Mesothelial cell of epicardium (in vitro differentiated cells): Measurements from ENCODE around the gene TARBP1. TPM values are rescaled to one million over a fixed set of nuclear protein-coding genes. Genes with fewer than 3 reads are reported as not detected.
"Not testable (repeated sequence)": the region's sequence is repeated elsewhere in the genome, so short reads cannot be mapped to it uniquely, and the experiment has no call there.

Experiments used
- DNase-seq, 2 experiments: peaks; one replicate each; pipeline ENCODE4 v3.0.0; 2021; ENCODE audit warnings: low spot score in 2 of 2; ENCODE audit not compliant: unreplicated experiment in 2 of 2
- H3K27ac Mint-ChIP-seq: 2 replicates; pipeline ENCODE4 v1.8.0; 2021; ENCODE audit warnings: mixed read lengths
- H3K27me3 Mint-ChIP-seq: 2 replicates; pipeline ENCODE4 v1.8.0; 2021; ENCODE audit warnings: low read depth, mixed read lengths
- H3K36me3 Mint-ChIP-seq: 2 replicates; pipeline ENCODE4 v1.8.0; 2021; ENCODE audit warnings: mixed read lengths
- H3K4me1 Mint-ChIP-seq: 2 replicates; pipeline ENCODE4 v1.8.0; 2021; ENCODE audit warnings: mixed read lengths
- H3K4me3 Mint-ChIP-seq: 2 replicates; pipeline ENCODE4 v1.8.0; 2021; ENCODE audit warnings: mild to moderate bottlenecking, moderate library complexity, mixed read lengths
- H3K9me3 Mint-ChIP-seq: 2 replicates; pipeline ENCODE4 v1.8.0; 2021; ENCODE audit warnings: mixed read lengths
- total RNA-seq: library from RNA; stranded (reverse); gene quantifications from 3 replicates; pipeline ENCODE4 v1.2.1, GENCODE V29; 2021
- TF ChIP-seq, protein P1 (sequence below): fragments of 200-600 bp; sonication (generic); IDR thresholded peaks from one replicate; pipeline ENCODE4 v1.5.0; 2021; ENCODE audit warnings: antibody characterized with exemption; ENCODE audit not compliant: unreplicated experiment

The TARBP1 gene
- total RNA-seq, 1 donor from 2014 or later: 66.1 TPM

DNA sequence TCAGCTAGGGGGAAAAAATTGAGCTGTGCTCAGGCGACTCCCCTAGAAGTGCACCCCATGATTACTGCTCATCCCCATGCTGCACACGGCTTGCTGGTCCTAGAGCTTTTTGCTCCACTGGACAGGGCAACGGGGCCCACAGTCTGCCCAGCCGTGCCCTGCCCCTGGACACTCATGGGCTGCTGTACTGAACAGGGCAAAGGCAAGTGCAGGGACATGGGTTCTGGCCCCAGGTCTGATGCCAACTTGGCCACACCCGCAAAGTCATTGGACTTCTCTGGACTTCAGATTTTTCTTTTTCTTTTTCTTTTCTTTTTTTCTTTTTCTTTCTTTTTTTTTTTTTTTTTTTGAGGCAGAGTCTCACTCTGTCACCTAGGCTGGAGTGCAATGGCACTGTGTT lies 42.9 kb upstream of the TARBP1 start:
- no peak for DNase-seq
- H3K4me1 Mint-ChIP-seq: peaks cover 8% of the 10 kb centered on the region

DNA sequence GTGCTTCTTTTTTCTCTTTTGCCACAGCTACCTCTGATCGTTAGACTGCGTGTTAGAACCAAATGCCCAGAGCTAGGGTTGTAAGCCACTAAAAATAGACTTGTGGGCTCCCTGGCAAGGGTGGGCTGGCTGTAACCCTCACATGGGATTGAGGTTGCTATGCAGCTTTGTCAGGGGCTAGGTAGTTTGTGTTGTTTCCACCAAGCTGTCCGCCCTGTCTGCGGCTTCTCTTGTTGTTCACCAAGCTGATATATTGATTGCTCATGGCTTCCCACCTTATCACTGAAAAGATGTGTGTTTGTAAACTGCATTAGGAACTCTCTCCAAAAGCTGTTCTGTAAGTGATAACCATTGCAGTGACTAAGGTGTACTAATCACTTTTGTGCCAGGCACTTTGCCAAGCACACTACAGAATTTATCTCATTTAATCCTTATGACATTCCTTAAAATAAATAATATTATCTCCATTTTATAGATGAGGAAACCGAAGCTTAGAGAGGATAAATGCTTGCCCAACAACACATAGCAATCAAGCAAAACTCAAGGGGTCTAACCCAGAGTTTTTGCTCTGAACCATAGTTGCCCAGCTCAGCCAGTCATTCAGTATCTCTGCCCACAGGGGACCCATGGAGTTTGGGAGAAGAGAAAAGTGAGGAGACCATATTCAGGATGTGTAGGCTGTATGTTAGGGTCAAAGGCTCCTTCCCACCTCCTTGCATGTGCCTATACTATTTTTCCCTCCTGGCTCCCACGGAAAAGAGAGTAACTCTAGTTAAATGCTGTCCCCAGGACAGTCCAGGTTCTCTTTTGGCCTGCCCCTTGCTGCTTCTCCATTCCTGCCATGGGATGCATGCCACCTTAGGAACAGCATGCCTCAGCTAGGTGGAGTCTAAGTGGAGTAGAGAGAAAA lies 42.2 kb upstream of the TARBP1 start:
- H3K27ac Mint-ChIP-seq: no peak overlapping the region
- H3K4me3 Mint-ChIP-seq: no peak overlapping the region
- TF ChIP-seq, protein P1, sequence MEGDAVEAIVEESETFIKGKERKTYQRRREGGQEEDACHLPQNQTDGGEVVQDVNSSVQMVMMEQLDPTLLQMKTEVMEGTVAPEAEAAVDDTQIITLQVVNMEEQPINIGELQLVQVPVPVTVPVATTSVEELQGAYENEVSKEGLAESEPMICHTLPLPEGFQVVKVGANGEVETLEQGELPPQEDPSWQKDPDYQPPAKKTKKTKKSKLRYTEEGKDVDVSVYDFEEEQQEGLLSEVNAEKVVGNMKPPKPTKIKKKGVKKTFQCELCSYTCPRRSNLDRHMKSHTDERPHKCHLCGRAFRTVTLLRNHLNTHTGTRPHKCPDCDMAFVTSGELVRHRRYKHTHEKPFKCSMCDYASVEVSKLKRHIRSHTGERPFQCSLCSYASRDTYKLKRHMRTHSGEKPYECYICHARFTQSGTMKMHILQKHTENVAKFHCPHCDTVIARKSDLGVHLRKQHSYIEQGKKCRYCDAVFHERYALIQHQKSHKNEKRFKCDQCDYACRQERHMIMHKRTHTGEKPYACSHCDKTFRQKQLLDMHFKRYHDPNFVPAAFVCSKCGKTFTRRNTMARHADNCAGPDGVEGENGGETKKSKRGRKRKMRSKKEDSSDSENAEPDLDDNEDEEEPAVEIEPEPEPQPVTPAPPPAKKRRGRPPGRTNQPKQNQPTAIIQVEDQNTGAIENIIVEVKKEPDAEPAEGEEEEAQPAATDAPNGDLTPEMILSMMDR: no peak
- no peak for DNase-seq
- H3K4me1 Mint-ChIP-seq: peaks cover 8% of the 10 kb centered on the region
- no peaks in the 10 kb centered on the region for H3K36me3 Mint-ChIP-seq
- H3K9me3 Mint-ChIP-seq: no peaks in the 10 kb centered on the region
- H3K27me3 Mint-ChIP-seq: no peaks in the 10 kb centered on the region

More for the DNA sequence above, 42.9 kb upstream of the TARBP1 start:
- Mint-ChIP-seq H3K9me3 (no peaks in the 10 kb centered on the region), H3K27me3 (no peaks in the 10 kb centered on the region), H3K4me3 (no peak overlapping the region), H3K36me3 (no peaks in the 10 kb centered on the region), H3K27ac (no peak overlapping the region)
- TF ChIP-seq, protein P1: no peak

DNA sequence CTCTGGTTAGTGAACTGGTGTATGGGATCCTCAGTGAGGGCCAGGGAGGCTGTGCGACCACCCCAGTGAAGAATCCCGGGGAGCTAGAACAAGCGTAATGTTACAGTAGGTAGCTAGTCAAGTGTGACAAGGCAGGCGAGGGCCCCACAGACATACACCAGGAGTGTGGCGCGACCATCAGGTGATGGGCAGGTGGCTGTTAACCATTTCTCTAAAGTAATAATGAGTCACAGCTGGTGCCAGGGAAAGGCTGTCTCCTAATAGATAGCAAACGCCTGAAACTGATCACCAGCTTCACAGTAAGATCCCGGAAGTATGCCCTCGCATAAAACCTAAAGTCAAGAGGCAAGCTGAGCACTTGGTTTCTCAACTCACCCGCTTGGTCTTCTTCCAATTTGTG lies 40.5 kb upstream of the TARBP1 start:
- Mint-ChIP-seq H3K27ac (no peak overlapping the region), H3K9me3 (no peaks in the 10 kb centered on the region), H3K27me3 (no peaks in the 10 kb centered on the region), H3K36me3 (no peaks in the 10 kb centered on the region), H3K4me1 (peaks cover 12% of the 10 kb centered on the region), H3K4me3 (no peak overlapping the region)
- DNase-seq: no peak
- TF ChIP-seq, protein P1: no peak

DNA sequence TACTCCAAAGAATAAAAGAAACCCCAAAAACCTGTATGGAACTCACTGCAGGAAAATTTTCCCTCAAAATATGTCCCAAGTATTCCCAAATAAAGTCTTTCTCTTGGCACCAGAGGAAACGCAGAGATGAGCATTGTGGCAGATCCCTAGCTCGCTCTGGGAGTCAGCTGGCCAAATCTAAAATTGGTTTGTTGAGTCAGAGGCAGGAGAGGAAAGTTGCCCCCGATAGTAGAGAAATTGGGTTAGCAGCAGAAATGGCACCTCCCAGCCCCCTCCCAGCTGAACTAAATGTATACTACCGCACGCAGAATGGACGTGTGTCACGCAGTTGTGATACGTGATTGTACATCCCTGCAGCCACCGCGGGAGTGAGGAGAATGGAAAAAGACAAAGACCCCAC lies 39.9 kb upstream of the TARBP1 start:
- no peak for DNase-seq
- Mint-ChIP-seq H3K27ac (no peak overlapping the region), H3K36me3 (no peaks in the 10 kb centered on the region), H3K4me1 (peaks cover 12% of the 10 kb centered on the region), H3K27me3 (no peaks in the 10 kb centered on the region), H3K4me3 (no peak overlapping the region), H3K9me3 (no peaks in the 10 kb centered on the region)
- TF ChIP-seq, protein P1: no peak

DNA sequence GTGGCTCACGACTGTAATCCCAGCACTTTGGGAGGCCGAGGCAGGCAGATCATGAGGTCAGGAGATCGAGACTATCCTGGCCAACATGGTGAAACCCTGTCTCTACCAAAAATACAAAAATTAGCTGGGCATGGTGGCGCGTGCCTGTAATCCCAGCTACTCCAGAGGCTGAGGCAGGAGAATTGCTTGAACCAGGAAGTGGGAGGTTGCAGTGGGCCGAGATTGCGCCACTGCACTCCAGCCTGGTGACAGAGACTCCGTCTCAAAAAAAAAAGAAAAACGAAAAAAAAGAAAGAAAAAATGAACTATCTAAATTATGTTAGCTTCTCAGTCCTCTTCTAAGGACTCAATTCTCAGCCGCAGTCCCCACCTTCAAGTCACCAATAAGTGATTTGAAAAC lies 39.1 kb upstream of the TARBP1 start:
- not testable (repeated sequence) for DNase-seq, H3K36me3 Mint-ChIP-seq, H3K27ac Mint-ChIP-seq, H3K9me3 Mint-ChIP-seq, H3K27me3 Mint-ChIP-seq, H3K4me3 Mint-ChIP-seq
- H3K4me1 Mint-ChIP-seq: peaks cover 12% of the 10 kb centered on the region

DNA sequence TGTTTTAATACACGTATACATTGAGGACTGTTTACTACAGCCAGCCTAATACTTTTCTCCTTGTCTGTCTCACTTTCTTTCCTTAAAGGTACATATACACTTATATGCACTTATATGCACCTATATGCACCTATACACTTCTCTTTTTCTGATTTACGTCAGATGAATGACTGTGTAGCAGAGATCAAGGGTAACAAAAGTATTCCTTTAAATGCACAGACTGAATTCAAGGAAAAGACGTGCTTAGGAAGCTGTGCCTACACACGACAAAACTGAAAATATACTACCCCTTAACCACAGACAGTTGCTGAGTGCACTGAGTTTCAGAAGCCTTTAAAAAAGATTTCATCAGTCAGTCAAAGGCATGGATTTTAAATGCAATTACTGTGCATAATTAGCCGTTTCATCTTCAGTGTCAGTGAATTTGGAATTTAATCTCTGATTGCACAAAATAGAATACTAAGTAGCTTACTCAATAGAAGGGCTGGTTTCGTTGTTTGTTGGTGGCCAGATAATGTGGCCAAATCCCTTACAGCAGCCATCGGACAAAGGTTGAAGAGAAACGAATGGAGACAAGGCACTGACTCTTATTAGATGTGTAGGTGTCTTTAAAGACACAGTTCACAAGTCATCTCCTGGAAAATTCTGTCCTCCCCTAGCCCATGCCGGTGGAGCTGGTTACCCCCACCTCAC lies 38.3 kb upstream of the TARBP1 start:
- Mint-ChIP-seq H3K9me3 (no peaks in the 10 kb centered on the region), H3K27me3 (no peaks in the 10 kb centered on the region), H3K4me3 (no peak overlapping the region), H3K36me3 (no peaks in the 10 kb centered on the region), H3K27ac (no peak overlapping the region), H3K4me1 (peaks cover 16% of the 10 kb centered on the region)
- no peak for DNase-seq
- TF ChIP-seq, protein P1: no peak
